GM10266 (cell line): ENCODE data around the gene CFAP69.

ENCODE experiments used
- DNase-seq: peaks from one replicate; pipeline ENCODE4 v3.0.0; 2012; ENCODE audit errors: extremely low spot score
- CTCF ChIP-seq: IDR thresholded peaks from 2 replicates; pipeline ENCODE4 v1.5.1; 2012; ENCODE audit warnings: mild to moderate bottlenecking, low read depth; ENCODE audit not compliant: control insufficient read depth, insufficient read depth; ENCODE audit errors: missing control alignments

CFAP69 gene

GRCh38 chr7:90271753-90272152 lies 26.8 kb downstream of the CFAP69 start:
- no peak for DNase-seq

GRCh38 chr7:90272242-90272641 lies 27.3 kb downstream of the CFAP69 start:
- no peak for TF ChIP-seq CTCF
- DNase-seq, result no peak

More at GRCh38 chr7:90271753-90272152, 26.8 kb downstream of the CFAP69 start:
- TF ChIP-seq CTCF, result no peak

- no peak for DNase-seq
- no peak for TF ChIP-seq CTCF
Observed at GRCh38 chr7:90274161-90274560, 29.2 kb downstream of the CFAP69 start.

- no peak for TF ChIP-seq CTCF
- DNase-seq, result no peak
Observed at GRCh38 chr7:90276033-90276728, 31.2 kb downstream of the CFAP69 start.

GRCh38 chr7:90288154-90288553 lies 43.2 kb downstream of the CFAP69 start:
- no peak for TF ChIP-seq CTCF
- DNase-seq, result no peak

GRCh38 chr7:90290244-90291113 lies 45.5 kb downstream of the CFAP69 start:
- DNase-seq, result no peak
- no peak for TF ChIP-seq CTCF

GRCh38 chr7:90298145-90299038 lies 53.4 kb downstream of the CFAP69 start:
- peak; percentile 28 for DNase-seq
- TF ChIP-seq CTCF, result peak; percentile 56
